NK-92 treated with Interleukin-12 subunit alpha and Interleukin-12 subunit beta, amount 100 ng/mL, for 24 hours (cell line): Measurements from ENCODE around the gene TNFAIP1.
"Not testable (repeated sequence)": the region's sequence is repeated elsewhere in the genome, so short reads cannot be mapped to it uniquely, and the experiment has no call there.

Experiments used
- DNase-seq: peaks from one replicate; lab custom pipeline; 2025; lab: John Stamatoyannopoulos, UW

The TNFAIP1 gene, protein sequence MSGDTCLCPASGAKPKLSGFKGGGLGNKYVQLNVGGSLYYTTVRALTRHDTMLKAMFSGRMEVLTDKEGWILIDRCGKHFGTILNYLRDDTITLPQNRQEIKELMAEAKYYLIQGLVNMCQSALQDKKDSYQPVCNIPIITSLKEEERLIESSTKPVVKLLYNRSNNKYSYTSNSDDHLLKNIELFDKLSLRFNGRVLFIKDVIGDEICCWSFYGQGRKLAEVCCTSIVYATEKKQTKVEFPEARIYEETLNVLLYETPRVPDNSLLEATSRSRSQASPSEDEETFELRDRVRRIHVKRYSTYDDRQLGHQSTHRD

DNA sequence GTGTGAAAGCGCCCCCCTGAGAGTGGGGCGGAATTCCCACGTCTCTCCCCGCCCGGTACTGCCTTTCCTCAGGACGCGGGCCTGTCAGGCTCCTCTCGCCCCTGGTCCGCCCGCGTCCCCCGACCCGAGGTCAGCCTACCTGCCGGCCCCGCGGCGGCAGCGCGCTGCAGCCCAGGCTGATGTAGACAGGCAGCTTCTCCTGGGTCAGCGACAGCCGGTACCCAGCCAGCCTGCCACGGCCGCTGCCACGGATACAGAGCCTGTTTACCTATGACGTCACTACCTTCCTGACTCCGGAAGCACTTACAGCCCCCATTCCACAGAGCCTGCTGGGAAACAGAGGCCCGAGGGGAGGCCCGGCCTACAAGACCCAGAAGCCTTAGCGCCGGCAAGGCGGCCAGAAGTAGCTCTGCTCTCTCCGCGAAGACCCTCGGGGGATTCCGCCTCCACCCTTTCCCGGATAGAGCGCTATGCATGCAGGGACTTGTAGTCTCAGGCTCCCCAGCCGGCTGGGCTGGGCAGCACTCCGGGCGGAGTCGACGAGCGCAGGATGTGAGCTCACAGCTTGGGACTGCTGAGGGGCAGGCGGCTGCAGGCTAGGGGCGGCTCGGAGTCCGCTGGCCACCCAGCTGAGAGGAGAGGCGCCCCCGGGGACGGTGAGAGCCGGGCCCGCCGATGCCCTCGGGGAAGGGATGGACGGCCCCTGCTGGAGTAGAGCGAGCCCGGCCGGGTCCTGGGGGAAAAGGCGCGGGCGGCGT, at the start of gene TNFAIP1, which contains the start of gene IFT20:
TNFAIP1 (plus strand) TSS at position 561 of the 758 bp plus-strand sequence. CDS start 3,761 bp downstream, outside the sequence.
IFT20 (minus strand) TSS at position 272 of the 758 bp plus-strand sequence. CDS start 3,487 bp downstream, outside the sequence.
- peak; percentile 99 for DNase-seq

DNA sequence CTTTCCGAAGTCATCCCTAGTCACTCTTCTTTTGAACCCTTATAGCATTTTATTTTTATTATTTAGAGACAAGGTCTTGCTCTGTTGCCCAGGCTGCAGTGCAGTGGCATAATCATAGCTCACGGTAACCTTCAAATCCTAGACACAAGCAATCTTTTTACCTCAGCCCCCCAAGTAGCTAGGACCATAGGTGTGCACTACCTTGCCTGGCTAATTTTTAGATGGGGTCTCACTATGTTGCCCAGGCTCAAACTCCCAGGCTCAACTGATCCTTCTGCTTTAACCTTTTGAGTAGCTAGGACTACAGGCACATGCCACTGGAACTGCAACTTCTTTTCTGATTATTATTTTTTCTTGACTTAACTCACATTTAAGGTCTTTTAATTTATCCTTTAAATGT, 49.6 kb upstream of the TNFAIP1 start:
- DNase-seq, result no peak

DNA sequence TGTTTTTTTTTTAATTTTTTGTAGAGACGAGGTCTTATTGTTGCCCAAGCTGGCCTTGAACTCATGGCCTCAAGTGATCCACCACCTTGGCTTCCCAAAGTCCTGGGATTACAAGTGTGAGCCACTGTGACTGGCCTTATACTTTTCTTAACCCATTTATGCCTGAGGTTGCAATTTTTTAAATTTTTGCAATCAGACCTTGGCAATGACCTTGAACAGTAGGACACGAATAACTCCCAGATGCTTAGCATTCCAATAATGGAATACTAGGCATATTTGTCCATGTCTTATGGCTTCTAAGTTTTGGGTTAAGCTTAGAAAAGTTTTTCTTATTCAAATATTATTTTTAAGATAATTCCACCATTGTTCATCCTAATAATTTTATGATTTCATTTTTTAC, 44.9 kb upstream of the TNFAIP1 start:
- DNase-seq, result no peak

DNA sequence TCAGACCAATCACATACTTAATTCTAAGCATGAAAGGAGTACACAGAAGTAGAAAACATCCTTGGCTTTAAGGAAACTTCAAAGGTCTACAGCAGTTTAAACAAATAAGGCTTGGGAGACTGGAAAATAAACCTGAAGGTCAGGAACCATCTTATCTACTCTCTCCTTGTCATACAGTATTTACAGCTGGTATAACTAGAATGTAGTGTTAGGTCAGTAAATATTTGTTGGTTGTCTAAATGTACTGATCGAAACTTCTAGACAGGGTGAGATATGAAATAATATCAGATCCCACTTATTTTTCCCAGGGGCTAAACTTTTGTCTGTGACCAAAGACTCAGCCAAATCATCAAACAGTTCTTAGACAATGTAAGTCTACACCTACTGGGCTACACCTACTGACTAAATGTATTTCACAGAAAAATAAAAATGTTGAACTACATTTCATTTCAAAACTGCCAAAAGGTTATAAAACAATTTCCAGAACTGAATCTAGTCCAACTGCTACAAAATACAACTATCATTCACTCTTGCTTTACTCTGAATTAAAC, 43.7 kb upstream of the TNFAIP1 start:
- DNase-seq, result no peak

DNA sequence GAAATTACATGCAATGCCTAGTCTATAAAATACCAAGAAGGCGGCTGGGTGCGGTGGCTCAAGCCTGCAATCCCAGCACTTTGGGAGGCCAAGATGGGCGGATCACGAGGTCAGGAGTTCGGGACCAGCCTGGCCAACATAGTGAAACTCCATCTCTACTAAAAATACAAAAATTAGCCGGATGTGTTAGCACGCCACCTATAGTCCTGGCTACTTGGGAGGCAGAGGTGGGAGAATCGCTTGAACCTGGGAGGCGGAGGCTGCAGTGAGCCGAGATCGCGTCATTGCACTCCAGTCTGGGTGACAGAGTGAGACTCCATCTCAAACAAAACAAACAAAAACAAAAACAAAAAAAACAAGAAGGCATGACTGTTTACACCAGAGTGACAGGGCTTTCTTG, 42.7 kb upstream of the TNFAIP1 start:
- not testable (repeated sequence) for DNase-seq

DNA sequence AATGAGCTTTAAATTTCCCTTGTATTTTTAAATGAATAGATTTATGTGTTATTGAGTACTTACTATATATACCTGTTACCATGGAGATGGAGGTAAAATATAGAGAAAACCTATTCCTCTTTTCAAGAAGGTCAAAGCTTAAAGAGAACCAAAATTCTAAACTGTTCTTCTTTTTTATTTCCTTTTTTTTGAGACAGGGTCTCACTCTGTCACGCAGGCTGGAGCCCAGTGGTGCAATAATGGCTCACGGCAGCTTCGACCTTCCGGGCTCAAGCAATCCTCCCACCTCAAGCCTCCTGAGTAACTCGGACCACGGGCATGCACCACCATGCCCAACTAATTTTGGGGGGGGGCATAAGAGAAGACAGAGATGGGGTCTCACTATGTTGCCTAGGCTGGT, 41.6 kb upstream of the TNFAIP1 start:
- no peak for DNase-seq

DNA sequence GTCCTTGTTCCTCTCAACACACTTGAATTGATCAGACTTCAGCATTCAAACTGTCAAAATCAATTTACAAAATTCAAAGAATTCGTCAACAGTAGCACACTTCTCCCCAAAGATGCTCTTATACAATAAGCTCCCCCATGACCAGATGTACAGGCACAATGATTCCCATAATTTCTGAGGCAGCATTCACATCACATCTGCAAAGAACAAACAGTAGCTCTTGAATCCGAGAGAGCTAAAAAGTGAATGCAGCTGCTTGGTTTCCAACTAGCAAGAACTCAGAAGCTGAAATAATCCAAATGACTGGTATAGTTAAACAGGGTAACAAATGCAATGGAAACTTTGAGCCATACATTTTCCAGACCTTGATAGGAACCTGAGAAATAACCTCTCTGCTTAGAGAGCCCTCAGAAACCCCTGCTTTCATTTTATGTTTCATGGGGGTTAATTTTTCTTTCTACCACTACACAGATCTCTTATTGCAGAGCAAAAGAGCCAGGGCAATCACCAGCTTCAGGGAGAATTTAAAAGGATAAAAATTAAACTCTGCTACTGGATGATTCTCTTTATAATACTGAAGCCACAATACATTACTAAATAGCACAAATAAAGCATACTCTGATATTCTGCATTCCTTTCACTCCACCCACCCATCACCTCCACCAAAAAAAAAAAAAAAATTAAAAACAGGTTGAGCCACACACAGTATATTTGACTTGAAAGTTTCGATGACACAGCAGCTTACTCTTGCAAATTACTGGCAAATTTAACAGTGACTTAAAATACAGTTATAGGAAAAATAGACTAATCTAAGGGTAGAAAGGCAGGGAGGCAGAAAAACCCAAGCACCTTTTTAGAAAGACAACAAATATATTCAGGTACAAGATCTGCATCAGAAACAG, 39.6 kb upstream of the TNFAIP1 start:
- DNase-seq, result no peak

DNA sequence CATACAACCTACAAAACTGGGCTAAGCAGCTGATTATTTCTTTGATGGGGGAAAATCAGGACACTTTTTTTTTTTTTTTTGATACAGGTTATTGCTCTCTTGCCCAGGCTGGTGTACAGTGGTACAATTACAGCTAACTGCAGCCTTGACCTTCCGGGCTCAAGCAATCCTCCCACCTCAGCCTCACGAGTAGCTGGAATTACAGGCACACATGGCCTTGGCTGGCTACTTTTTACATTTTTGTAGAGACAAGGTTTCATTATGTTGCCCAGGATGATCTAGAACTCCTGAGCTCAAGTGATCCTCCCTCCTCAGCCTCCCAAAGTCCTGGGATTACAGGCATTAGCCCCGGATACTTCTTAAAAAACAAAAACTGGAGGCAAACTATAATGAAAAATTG, 37.1 kb upstream of the TNFAIP1 start:
- DNase-seq, result no peak

DNA sequence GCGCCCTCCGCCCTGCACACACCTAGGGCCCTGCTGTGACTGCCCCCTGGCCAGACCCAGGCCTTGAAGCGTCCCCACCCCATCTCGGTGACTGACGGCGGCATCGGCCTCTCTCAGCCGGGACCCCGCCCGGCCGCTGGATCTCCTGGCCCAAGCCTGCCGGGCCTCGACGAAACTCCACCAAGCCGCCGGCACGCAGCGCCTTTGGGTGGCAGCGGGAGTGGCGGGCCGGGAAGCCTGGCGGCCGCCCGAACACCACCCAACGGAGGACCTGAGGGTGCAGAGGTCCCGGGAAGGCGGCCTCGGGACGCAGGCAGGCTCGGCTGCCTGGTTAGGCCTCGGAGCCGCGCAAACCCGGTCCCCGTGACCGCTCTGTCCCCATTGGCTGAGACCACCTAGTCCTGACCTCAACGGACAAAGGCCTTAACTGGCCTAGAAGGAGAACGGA, 28.6 kb upstream of the TNFAIP1 start:
- DNase-seq, result no peak

DNA sequence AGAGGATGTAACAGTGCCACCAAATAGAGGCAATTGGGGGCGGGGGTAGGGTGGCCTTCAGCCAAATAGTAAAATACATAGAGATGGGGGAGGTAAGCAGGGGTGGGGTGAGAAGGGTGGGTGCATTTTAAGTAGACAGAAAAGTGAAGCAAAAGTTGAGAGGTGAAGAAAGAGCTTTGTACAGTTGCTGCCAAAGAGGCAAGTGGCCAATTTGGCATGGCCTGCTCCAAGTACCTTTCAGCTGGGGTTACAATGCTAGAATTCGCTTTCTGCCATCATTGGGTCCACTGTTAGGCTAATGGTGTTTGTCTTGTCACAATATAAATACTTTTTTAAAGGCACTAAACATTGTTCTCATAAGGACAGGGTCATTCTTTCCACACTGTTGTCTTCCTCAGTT, 21.7 kb upstream of the TNFAIP1 start:
- DNase-seq, result no peak

DNA sequence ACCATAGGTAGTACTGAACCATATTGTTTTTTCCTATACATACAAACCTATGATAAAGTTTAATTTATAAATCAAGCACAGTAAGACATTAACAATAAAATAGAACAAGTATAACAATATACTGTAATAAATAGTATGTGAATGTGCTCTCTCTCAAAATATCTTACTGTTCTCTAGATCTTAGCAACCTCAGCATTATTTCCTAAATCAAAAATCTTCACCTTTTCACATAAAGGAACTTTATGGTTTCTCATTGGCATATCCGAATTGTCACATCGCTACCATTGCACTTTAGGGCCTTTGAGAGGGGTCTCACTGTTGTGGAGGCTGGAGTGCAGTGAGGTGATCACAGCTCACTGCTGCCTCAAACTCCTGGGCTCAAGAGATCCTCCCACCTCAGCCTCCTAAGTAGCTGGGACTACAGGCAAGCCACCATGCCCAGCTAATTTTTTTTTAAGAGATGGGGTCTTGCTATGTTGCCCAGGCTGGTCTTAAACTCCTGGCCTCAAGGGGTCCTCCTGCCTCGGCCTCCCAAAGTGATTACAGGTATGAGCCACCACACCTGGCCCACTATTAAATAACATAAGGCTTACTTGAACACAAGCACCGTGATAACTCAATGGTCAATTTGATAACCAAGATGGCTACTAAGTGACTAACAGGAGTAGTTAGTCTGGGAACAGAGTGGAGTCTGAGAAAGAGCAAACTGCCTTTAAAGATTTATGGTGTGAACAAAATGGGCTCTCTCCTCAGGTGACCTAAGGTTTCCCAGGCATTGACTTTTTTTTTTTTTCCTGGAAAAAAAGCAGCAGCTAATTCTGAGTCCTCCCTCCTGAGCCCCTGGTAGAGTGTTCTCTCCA, 19.5 kb upstream of the TNFAIP1 start:
- no peak for DNase-seq

DNA sequence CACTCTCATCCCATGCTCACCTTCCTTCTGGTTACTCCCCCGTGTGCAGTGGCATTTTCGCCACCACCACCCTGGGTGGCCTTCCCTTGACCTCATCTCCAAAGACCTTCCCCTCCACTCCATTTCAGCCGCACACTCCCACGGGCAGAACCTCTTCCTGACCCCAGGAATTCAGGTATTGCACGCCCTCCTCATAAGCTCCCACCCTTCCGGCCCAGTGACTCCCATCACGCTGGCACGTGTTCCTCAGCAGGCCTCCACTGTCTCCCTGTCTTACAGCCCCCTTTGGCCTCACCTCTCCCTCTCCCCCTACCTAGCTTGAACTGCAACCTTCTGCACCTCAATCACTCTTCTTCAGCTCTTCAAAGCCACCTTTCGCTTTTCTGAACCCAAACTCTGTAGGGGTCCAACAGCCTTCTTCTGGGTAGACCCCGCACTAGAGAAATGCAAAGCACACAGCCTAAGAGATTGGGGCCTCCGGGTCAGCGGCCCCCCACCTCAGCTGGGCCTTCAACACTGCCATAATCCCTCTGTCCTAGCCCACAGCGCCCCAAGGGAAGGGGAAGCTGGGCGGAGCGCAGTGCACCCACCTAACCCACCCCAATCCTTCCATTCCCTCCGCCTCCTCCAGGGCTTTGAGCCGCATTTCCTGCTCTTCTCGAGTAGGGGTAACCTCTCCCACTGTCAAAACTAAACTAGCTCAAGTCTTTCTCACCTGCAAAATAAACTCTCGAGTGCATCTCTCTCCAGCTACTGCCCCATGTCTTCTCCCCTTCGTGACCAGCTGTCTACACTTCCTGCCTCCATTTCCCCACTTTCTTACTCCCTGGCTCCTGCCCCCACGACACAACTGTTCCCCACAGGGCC, 18.2 kb upstream of the TNFAIP1 start:
- DNase-seq, result no peak

DNA sequence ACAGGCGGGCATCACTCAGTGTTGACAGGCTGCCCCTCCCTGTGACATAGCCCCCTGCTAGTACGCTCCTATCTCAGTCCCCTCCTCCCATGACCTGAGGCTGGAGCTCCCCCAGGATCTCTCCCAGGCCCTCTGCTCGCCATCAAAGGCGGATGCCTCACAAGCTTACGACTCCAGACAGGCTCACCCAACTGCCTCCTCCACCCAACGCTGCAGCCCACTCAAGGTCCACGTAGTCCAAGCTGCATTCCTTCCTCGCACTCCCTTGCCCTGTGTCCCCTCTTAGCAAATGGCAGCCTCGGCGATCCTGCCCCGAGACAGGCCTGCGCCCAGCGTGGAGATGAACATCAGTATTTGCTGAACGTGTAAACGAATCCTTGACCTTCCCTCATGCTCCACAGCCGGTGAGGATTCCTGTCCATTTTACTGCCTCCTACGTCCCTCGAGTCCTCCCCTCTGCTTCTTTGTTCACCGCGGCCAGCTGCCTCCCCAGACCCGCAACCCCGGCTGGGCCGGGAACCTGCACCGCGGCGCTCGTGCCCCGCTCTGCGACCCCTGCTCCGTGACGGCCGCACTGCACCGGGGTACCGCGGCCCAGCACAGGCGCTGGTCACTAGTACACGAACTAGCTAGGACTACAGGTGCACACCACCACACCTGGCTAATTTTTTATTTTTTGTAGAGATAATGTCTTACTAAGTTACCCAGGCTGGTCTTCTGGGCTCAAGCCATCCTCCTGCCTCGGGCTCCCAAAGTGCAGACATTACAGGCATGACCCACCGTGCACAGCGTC, 17.4 kb upstream of the TNFAIP1 start:
- no peak for DNase-seq

DNA sequence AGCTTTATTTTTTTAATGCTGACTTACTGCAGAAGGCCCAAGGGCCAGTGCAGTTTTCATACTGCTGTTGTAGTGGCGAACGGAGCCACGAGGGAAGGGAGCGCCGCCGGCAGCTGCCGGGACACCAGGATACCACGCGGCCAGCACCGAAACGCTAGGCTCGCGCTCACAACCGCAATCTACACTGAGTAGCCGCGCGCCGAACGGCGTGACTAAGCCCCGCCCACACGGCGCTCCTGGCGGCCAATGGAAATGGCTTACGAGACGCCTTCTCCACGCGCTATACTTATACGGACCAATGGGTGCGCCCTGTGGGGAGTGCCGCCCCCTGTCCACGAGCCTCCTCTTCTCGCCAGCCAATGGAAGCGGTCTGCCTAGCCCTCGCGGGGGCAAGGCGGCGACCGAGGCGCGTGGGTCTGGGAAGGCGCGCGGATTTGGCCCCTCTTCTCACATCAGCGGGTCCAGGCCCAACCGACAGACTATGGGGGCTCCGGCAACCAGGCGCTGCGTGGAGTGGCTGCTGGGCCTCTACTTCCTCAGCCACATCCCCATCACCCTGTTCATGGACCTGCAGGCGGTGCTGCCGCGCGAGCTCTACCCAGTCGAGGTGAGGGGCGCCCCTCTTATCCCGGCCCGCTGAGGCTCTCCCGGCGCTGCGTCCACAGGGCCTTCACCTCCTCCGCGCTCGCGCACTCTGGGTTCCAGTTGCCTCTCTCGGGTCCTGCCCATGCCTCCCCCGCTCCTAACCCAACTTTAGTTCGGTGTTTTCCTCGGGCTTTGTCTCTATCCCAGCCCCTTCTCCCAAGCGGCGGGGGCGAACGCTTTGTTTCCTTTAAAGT, 16.6 kb upstream of the TNFAIP1 start, which contains the start of gene TMEM97:
TMEM97 (plus strand) TSS at position 442 of the 839 bp plus-strand sequence; CDS start at position 482, 40 bp downstream.
- DNase-seq, result peak; percentile 96

DNA sequence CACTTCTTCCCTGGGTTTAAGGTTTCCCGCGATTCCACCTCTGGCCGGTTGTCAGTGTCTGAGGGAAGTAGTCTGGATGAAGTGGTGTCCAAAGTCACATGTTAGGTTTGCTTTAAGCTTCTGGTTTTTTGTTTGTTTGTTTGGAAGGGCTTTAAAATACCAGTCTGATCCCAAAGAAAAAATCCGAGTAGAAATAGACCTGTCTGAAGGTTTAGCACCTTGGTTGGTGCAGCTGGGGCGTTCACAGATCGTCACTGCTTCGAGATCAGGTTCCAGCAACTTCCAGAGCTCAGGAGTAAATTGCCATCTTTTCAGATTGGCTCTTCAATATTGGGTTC, 16.0 kb upstream of the TNFAIP1 start:
- DNase-seq, result no peak

DNA sequence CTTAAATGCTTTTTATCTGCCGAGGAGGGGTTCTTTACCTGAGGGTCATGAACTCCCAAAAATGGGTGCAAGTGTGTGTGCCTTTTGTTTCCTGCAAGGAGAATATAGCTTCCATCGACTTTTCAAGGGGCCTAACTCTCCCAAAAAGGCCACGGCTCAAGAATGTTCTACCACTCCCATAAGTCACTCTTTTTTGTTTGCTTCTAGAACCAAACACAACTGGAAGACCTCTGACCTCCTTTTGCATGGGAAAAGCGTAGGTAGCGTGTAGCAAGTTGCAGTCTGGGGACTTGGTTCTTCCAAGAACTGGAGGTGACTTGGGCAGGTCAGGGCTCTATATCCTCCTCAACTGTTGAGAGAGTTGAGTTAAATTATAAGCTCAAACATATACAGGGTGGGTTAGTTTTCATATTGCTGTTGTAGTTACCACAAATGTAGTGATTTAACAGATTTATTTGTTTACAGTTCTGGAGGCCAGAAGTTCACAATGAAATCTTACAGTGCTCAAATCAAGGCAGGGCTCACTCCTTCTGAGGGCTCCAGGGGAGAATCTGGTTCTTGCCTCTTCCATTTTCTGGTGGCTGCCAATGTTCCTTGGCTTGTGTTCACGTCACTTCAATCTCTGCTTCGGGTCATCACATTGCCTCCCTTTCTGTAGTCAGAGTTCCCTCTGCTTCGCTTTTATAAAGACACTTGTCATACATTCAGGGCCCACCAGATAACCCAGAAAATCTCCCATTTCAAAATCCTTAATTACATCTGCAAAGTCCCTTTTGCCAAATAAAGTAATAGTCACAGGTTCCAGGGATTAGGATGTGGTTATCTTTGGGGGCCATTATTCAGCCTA, 15.1 kb upstream of the TNFAIP1 start:
- DNase-seq, result no peak

DNA sequence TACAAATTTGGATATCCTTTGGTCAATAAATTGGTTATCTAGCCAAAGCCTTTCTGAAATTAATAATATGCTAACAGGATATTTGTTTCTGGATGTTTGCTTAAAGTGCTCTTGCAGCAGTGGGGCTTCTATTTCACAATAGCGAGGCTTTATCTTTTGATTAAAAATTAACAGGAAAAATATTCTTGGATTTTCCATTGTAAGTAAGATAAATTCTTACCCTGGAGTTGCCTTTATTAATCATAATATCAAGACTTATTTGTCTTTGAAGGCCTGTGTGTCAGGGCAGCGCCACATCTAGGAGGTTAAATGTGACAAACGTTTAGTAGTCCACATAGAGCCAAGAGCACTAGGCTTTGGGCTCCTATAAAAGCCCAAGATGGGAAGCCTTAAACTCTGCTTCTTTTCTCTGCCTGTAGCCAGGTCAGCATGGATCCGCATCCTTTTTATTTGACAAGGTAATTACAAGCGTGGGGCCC, 11.3 kb upstream of the TNFAIP1 start:
- no peak for DNase-seq
